ENCODE data around the gene SLC6A8.
A peak's percentile ranks its signal among the peaks of the same experiment; 100 is the strongest.
"Not testable (repeated sequence)": the region's sequence is repeated elsewhere in the genome, so short reads cannot be mapped to it uniquely, and the experiment has no call there.

Gene SLC6A8

GRCh38 chrX:153726286-153727122, 38.8 kb downstream of the SLC6A8 start:
- Histone ChIP-seq H3K27ac (peak overlapping the region; percentile 80 to 95), H3K4me3 (peak overlapping the region; percentile 86)
- peak; percentile 80 for DNase-seq (ENCODE audit: low spot score)
- no peak for TF ChIP-seq CTCF (IDR thresholded peaks at IDR 0.05)

- no peak for DNase-seq (ENCODE audit: low spot score)
- Histone ChIP-seq H3K4me3 (peak overlapping the region; percentile 86), H3K27ac (peak overlapping the region; percentile 80 to 95)
- TF ChIP-seq CTCF (IDR thresholded peaks at IDR 0.05) = no peak
These were observed 39.6 kb downstream of the SLC6A8 start for GRCh38 chrX:153727123-153727931.

- TF ChIP-seq CTCF (IDR thresholded peaks at IDR 0.05) = no peak
- H3K4me3 ChIP-seq = no peak overlapping the region
- DNase-seq (ENCODE audit: low spot score) = no peak
- peak overlapping the region in 1 of 2 donors; percentile 95 for H3K27ac ChIP-seq
These were observed 40.4 kb downstream of the SLC6A8 start for GRCh38 chrX:153728095-153728494.

- H3K4me3 ChIP-seq = no peak overlapping the region
- no peak overlapping the region for H3K27ac ChIP-seq
- no peak for DNase-seq (ENCODE audit: low spot score)
- TF ChIP-seq CTCF (IDR thresholded peaks at IDR 0.05) = no peak
These were observed 41.4 kb downstream of the SLC6A8 start for GRCh38 chrX:153728951-153729631.

- not testable (repeated sequence) for DNase-seq (ENCODE audit: low spot score); H3K27ac ChIP-seq
These were observed 42.4 kb downstream of the SLC6A8 start for GRCh38 chrX:153730115-153730514.

GRCh38 chrX:153731117-153731844, 43.6 kb downstream of the SLC6A8 start:
- no peak for DNase-seq (ENCODE audit: low spot score)
- no peak overlapping the region for H3K27ac ChIP-seq
- no peak for TF ChIP-seq CTCF (IDR thresholded peaks at IDR 0.05)
- no peak overlapping the region for H3K4me3 ChIP-seq

More at GRCh38 chrX:153730115-153730514, 42.4 kb downstream of the SLC6A8 start:
- H3K4me3 ChIP-seq = not testable (repeated sequence)
